Skin of body (tissue), 2 donors: ENCODE results near the gene PPM1E. TPM values are rescaled to one million over a fixed set of nuclear protein-coding genes. Genes with fewer than 3 reads are reported as not detected.
A peak's percentile ranks its signal among the peaks of the same experiment; 100 is the strongest.
"Not testable (repeated sequence)": the region's sequence is repeated elsewhere in the genome, so short reads cannot be mapped to it uniquely, and the experiment has no call there.

Experiments used
- DNase-seq: peaks from one replicate; lab custom pipeline; 2025; lab: John Stamatoyannopoulos, UW
- total RNA-seq: library from RNA; depleted of rRNA; stranded (reverse); fragments of >200 nt; gene quantifications from one replicate; pipeline ENCODE4 v1.2.3, GENCODE V29; 2014

Gene PPM1E
- total RNA-seq: 0.89 TPM

- DNase-seq: peak; percentile 21
These were observed at the start of gene PPM1E for GRCh38 chr17:58755577-58756245. Gene PPM1E (plus strand): TSS chr17:58755854.

GRCh38 chr17:58706351-58707140, 49.1 kb upstream of the PPM1E start:
- DNase-seq: no peak

DNA sequence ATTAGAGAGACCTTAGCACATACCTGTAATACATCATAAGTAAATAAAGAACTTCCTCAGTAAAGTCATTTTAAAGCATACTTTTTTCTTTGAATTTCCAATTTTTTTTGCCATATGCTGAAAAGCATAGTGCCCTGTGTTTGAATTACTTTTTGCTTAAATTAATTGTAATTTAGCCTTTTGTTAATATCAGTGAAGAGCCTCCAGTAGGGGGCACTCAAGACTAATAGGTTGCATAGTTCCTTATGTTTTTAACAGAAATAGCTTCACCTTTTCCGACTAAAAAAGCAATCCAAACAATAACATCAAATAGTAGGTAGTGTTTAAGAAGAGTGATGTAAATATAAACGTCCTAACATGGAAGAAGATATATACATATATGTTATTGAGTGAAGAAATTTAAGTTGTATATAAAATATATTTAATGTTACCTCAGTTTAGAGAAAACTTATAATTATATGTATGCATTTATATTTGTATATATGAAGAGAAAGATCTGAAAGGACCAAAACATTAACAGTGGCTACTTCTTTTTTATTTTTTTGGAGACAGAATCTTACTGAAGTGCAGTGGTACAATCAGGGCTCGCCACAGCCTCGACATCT, 44.6 kb upstream of the PPM1E start:
- peak; percentile 4 for DNase-seq

DNA sequence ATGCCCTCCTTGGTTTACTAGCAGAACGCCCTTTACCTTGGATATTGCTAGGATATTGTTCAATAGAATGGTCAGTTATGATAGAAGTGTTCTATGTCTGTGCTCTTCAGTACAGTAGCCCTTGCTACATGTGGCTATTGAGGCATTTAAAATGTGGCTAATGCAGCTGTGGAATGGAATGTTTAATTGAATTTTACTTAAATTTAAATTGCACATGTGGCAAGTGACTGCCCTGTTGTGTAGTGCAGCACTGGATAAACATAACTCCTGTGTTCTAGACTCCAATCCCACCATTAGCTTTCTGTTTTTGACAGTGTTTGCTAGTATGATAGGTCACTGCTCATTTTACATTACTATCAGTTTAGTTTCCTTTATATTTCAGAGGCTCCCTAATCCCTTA, 33.4 kb upstream of the PPM1E start:
- DNase-seq: no peak

- DNase-seq: no peak
These were observed 33.0 kb upstream of the PPM1E start for GRCh38 chr17:58722696-58723095.

DNA sequence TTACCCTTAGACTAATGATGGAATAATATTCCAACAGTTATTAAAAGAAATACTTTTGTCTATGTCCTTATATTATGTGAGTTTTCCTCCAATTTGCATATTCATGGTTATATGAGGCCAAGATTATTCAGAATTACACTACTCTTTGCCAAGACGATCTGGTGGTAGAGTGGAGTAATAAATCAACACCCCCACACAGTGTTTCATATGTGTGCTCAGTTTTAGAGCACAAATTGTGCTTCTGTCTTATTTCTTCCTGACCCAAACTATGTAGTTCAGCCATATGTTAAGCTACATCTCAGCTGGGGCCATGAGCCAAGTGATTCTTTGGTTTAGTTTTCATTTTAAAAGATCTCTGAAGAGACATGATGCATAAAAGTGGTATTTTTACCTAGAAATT, 26.9 kb upstream of the PPM1E start:
- no peak for DNase-seq

- DNase-seq: no peak
These were observed 24.7 kb upstream of the PPM1E start for GRCh38 chr17:58730937-58731336.

- no peak for DNase-seq
These were observed 21.6 kb upstream of the PPM1E start for GRCh38 chr17:58734040-58734439.

- no peak for DNase-seq
These were observed 20.8 kb upstream of the PPM1E start for GRCh38 chr17:58734811-58735210.

GRCh38 chr17:58741121-58741625, 14.5 kb upstream of the PPM1E start:
- no peak for DNase-seq

- DNase-seq: no peak
These were observed 8.0 kb upstream of the PPM1E start for GRCh38 chr17:58747674-58748073.

- DNase-seq: not testable (repeated sequence)
These were observed 6.0 kb upstream of the PPM1E start for GRCh38 chr17:58749627-58750026.

DNA sequence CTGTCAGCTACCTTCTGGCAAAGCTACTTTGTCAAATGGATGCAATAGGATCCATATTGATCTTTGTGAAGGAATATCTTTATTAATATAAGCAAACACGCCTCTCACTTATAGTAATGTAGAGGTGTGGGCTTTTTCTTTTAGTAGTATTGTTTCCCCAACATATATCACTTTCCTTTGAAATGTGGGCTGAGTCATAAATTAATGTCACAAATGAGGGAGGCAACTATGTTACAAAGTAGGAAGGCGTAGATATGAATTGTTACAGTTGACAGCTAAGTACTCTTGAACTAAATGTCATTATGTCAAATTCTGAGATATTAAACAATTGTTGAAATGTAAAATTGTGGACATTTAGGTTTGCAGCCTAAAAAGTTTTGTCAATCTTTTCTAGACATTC, 2.6 kb upstream of the PPM1E start:
- no peak for DNase-seq

- DNase-seq: no peak
These were observed 431 bp upstream of the PPM1E start for GRCh38 chr17:58755269-58755576.

DNA sequence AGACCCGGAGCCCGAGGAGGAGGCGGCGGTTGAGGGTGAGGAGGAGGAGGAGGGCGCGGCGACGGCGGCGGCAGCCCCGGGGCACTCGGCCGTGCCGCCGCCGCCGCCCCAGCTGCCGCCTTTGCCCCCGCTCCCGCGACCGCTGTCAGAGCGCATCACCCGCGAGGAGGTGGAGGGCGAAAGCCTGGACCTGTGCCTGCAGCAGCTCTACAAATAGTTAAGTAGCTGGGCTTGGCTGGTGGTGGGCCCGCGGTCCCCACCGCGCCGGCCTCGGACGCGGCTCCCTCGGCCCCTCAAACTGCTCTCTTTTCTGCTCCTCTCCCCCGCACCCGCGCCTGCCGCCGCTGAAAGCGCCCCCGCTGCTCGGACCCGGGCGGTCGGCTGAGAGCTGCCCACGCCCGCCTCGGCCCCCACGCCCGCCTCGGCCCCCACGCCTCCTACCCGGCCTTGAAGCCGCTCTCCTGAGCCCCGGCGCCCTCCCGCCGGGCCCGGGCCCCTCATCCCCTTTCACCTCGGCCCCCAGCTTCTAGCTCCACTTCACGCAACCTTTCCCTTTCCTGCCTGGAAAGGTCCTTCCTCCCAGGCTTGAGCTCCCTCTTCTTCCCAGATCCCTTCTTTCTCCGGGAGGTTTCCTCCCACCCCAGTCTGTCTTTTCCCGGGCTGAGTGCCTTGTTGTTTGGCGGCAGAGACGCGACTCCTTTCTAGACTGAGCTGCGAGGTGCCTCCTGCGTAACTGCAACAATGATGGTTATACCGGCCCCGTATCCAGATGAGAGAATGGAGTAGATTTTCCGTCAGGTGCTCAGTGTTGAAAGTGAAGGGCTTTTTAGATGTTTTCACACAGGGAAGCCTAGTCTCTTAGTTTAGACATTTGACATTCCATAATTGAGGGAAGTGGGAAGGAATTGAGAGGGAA, 850 bp downstream of the PPM1E start:
- no peak for DNase-seq

DNA sequence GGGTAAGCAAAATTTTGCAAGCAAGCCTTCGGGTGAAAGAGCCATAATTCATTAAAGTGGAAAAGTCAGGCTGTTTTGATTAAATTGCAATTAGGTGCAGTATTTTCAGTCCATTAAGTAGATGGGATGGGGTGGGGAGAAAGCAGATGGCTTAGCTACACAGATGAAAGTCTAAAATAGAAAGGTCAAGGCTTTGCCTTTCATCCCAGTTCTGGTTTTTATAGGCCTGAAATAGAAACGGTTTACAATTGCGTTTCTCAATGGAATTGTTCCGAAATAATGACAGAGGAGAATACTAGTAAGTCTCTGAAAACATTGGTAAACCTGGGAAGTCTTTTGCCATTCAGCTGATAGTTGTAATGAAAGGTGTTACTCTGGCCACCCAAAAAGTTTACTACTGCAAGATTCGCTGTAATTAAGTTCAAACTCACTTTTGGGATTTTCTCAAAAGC, 1.5 kb downstream of the PPM1E start:
- DNase-seq: no peak

DNA sequence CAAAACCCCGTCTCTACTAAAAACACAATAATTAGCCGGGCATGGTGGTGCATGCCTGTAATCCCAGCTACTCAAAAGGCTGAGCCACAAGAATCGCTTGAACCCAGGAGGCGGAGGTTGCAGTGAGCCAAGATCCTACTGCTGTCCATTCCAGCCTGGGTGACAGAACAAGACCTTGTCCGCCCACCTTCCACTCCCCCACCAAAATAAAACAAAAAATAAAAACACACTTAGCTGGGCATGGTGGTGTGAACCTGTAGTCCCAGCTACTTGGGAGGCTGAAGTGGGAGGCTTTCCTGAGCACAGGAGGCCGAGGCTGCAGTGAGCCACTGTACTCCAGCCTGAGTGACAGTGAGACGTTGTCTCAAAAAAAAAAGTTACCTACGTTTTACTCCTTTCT, 3.2 kb downstream of the PPM1E start:
- DNase-seq: no peak

DNA sequence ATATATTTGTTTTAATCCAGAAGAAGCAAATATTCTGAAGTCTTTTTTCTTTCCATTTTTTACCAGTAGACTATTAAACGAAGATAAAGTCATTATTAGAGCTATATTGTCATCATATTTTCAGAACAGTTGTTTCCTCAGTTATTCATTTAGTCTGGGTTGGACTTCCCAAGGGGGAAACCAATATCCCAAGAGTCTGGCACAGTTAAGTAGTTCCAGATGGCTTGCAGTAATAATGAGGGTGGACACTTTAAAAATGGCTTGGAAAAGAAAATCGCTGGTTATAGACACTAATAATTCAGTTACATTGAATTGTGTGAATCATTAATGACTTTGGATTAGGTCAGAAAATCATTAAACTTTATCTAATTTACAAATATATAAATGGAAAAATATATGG, 3.9 kb downstream of the PPM1E start:
- DNase-seq: no peak

- DNase-seq: no peak
These were observed 4.6 kb downstream of the PPM1E start for GRCh38 chr17:58760248-58760647.

- DNase-seq: no peak
These were observed 7.6 kb downstream of the PPM1E start for GRCh38 chr17:58763263-58763662.

DNA sequence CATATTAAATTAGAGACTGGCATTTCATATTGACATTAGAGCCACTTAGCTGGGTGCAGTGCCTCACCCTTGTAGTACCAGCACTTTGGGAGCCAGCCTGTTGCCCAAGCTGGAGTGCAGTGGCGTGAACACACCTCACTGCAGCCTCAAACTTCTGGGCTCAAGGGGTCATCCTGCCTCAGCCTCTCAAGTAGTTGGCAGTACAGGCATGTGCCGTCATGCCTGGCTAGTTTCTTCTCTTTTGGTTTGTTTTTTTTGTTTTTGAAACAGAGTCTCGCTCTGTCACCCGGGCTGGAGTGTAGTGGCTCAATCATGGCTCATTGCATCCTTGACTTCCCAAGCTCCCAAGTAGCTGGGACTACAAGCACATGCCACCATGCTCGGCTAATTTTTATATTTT, 8.7 kb downstream of the PPM1E start:
- DNase-seq: no peak
